GM19023 (cell line): Measurements from ENCODE around the gene FUT6.

Experiments used
- ATAC-seq: cut with Tn5 transposase; IDR thresholded peaks from one replicate; pipeline ENCODE4 v1.9.1; 2021; ENCODE audit warnings: mild to moderate bottlenecking, moderate library complexity; ENCODE audit not compliant: unreplicated experiment

FUT6 gene

DNA sequence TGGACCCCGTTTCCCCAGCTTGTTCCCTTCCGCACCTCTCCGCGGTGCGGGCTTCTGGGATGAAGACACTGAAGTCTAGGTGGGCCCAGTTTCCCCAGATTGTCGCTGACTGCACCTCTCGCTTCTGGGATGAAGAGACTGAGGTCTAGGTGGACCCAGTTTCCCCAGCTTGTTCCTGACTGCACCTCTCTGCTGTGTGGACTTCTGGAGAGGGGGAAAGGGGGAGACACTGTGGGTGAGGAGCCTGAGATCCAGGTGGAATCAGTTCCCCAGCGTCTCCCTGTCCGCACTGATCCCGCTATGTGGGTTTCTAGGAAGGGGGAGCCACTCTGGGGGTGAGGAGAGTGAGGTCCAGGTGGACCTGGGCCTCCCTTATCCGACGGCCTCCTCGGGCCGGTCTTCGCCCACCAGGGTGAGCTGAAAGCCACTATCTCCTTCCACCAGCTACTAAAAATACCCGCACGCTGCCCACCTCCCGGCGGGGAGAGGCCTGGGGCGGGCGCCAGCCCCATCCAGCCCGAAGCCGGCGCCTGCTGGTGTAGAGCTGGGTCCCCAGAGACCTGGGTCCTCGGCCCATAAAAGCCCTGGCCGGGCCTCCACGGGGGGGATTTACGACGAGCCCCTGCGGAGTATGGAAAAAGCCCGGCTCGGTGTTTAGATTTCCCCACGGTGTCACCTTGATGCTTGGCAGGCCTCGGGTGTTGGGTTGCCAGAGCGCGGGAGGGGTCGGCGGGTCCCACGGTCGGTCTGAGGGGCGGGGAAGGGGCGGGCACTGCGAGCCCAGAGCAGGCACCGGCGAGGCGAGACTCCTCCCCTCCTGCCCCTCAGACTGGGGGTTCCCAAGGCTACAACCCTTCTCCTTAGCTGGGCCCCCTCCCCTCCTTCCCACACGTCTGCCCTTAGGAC is 10.6 kb downstream of the FUT6 start:
- ATAC-seq: no peak

DNA sequence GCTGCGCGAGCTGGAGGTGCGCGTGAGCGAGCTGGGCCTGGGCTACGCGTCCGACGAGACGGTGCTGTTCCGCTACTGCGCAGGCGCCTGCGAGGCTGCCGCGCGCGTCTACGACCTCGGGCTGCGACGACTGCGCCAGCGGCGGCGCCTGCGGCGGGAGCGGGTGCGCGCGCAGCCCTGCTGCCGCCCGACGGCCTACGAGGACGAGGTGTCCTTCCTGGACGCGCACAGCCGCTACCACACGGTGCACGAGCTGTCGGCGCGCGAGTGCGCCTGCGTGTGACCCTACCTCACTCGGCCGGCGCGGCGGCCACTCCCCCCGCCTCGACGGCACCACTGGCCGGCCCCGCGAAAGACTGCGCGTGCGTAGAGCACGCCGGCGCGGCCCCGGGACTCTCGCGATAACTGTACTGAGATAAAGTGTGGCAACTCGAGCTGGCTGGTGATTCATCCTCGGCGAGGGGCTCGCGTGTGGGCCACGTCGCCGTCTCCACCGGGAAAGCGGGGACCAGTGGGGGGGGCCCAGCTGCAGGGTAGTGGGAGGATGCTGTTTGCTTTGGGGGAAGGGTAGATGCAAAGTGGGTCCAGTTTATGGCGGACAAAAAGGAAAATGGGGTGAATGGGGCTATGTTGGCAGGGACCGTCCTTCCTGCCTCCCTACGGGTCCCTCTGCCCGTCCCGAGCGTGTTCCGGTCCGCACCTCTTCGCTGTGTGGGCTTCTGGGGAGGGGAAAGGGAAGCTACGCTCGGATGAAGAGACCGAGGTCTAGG is 11.4 kb downstream of the FUT6 start:
- ATAC-seq: peak; percentile 69

DNA sequence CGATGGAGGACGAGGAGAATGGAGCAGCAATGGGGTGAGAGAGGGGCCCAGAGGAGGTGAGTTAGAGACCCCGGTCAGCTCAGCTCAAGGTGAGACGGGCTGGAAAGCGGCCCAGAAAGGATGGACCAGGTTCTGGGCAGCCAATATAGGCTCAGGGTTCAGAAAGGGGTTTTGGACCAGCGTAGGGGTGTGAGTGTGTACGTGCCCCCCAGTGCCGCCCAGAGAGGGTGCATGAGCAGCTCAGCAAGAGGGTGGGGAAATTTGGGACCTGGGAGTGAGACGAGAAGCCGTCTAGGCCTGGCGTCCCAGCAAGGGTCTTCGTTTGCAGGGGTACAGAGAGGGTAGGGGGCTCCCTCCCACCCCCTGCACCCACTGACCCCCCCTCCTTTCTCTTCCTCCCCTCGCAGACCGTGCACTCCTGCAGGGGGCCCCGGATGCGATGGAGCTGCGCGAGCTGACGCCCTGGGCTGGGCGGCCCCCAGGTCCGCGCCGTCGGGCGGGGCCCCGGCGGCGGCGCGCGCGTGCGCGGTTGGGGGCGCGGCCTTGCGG is 12.1 kb downstream of the FUT6 start:
- ATAC-seq: no peak

DNA sequence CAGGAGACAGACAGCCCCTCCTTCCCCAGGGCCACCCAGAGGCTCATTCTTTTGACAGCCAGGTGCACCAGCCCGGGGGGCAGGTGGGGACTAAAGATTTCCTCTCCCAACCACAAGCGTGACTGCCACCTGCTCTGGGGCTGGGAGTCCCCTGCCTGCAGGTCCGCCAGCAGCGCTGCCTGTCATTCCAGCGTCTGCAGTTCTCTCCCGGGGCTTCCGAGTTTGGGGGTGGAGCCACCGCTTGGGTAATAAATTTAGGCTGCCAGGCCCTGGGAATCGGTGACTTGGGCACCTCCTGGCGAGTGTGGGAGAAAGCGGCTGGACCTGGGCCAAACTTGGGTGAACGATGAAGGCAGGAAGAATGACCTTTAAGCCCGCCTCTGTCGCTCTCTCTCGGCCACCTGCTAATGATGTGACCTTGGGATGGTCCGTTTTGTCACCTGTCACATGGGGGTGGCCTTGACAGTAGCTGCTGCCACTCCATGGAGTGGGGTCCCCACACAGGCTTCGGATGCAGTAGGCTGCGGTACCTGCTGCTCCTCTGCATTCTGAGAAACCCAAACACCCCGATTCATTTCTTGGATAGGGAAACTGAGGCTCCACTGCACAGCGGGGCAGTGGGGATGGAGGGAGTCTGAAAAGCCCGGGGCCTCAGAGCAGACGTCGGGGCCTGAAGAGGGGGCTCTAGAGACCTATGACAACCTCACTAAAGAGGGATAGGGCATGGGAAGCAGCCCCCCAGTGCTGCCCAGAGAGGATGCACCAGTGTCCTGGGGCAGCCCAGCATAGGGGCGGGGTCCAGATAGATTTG is 12.8 kb downstream of the FUT6 start:
- no peak for ATAC-seq

DNA sequence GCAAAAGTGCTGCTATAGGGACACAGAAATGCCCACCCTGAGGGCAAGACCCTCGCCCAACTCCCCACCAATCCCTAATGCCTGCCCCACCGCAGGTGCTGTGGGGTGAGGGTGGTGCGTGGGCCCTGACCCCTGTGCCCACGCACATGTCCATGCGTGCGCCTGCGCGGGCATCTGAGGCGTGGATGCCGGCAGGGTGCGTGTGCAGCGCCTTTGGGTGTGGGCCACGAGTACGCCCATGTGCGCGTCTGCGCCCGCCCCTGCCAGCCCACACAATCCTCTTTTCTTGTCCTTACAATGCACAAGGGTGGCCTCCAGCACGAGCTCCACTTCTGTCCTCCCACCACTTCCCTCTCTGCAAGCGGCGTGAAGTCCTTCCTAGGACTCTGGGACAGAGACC is 14.3 kb downstream of the FUT6 start:
- no peak for ATAC-seq

DNA sequence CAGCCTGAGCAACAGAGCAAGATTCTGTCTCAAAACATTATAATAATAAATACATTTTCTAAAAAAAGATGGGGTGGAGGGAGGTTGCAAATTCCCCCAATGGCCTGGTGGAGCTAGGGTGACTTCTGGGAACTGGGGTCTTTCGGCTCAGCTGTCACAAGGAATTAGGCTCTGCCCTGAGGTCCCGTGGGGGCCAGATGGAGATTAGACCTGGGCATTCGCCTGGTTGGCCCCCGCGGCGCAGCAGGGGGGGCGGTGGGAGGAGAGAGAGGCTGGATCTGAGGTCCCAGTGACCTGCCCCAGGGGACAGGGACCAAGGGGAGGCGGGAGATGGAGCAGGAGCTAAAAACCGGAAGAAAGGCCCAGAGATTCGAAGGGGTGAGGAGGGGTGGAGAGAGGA is 14.8 kb downstream of the FUT6 start:
- ATAC-seq: no peak

DNA sequence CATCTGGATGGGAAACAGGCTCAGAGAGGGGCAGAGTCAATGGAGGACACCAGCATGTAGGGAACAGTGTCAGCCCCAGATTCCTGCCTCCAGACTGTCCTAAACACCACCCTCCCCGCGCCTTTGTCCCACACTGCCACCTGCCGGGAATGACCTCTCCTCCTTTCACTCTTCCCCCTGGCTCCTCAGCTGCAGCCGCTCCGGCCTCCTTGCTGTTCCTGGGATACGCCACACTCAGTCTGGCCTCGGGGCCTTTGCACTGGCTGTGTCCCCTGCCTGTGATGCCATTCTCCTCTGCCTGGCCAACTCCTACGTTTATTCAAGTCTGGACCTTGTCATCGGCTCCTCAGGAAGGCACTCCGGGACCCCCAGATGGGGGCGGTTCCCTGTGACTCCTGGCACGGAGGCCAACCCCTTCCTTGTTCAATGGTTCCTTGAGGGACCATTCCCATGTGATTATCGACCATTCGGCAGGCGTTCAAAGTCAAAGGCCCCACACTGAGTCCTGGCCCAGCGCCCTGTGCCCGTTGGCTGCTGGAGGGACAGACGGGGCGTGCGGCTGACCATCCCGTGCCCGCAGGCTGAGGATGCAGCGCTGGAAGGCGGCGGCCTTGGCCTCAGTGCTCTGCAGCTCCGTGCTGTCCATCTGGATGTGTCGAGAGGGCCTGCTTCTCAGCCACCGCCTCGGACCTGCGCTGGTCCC is 15.8 kb downstream of the FUT6 start:
- ATAC-seq: no peak

DNA sequence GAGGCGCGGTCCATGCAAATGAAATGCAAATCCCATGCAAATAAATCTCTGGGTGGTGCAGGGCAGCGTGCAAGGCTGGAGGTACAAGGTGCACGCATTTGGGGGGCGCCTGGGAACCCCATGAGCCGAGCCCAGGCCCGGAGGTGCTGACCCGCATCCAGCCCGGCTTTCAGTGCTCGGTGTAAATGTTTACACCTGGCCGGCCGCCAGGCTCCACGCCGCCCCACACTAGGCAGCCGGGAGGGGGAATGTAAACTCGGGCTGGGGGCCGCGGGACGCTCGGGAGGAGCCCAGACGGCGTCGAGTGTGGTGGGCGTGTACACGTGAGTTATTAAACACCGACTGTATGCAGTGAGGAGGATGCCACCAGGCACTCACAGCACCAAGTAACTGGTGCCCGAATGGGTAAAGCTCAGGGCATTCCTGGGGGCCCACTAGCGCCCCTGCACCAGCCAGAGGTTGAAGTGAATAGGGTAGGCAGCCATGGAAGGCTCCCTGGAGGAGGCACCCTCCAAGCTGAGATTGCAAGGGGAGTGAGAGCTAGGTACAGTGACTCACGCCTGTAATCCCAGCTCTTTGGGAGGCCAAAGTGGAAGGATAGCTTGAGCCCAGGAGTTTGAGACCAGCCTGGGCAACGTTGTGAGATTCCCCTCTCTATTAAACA is 17.2 kb downstream of the FUT6 start:
- no peak for ATAC-seq

DNA sequence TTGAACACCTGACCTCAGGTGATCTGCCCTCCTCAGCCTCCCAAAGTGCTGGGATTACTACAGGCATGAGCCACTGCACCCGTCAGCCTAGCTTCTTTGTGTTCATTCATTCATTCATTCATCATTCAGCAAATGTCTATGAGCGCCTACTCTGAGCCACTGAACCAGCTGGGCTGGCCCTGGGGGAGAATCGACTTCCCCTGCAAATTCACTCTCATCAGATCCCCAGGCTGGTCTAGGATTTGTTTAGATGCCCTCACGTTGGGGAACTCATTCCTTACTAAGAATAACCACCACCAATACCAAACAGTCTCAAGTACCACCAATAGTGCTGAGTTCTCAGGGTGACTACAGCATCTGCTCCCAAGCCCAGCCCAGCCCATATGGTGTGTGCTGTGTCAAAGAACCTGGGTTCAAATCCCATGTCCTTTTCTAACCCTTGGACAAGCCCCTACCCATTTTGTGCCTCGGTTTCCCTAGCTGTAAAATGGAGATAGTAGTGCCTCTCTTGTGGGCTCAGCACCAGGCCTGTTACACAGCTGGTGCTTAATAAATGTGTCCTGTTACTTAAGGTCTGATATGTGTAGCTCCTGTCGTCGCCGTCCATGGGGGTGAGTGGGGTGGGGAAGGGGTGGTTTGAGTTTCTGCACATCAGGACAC is 17.9 kb downstream of the FUT6 start:
- ATAC-seq: no peak

DNA sequence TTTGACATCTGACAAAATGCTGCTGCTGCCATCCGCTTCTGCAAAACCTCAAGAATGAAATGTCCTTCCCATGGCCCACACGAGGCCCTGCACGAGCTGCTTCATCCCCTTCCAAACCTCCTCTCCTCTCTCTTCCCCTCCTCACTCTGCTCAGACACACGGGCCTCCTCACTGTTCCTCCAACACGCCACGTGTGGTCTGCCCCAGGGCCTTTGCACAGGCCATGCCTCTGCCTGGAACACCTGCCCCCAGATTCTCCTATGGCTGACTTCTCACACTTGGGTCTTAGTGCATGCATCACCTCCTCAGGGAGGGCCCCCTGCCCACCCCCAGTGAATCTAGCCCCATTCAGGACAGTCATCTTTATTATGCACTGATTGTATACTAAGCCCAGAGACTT is 18.7 kb downstream of the FUT6 start:
- ATAC-seq: no peak

DNA sequence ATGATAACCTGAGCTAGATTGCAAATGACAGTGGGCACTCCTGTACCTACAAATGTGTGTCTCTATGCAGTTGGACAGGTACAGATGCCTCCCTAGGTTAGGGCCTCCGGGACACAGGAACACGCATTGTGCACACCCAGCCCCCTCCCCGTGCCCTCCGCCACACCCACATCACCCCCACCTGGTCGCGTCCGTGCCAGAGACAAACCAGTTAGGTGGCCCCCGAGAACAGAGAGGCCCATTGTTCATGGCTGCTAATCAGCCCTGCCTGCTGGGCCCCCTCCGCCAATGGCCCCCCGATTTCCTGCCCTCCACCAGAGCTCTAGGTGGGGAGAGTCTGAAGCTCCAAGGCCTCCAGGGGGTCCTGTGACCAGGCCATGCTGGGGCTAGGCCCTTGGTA is 20.9 kb downstream of the FUT6 start:
- ATAC-seq: no peak

DNA sequence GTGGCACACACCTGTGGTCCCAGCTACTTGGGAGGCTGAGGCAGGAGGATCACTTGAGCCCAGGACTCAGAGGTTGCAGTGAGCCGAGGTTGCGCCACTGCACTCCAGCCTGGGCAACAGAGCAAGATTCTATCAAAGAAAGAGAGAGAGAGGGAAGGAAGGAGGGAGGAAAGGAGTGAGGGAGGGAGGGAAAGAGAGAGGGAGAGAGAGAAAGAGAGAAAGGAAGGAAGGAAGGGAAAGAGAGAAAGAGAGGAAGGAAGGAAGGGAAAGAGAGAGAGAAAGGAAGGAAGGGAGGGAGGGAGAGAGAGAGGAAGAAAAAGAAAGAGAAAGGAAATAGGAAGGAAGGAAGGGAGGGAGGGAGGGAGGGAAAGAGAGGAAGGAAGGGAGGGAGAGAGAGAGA is 22.3 kb downstream of the FUT6 start:
- ATAC-seq: no peak

DNA sequence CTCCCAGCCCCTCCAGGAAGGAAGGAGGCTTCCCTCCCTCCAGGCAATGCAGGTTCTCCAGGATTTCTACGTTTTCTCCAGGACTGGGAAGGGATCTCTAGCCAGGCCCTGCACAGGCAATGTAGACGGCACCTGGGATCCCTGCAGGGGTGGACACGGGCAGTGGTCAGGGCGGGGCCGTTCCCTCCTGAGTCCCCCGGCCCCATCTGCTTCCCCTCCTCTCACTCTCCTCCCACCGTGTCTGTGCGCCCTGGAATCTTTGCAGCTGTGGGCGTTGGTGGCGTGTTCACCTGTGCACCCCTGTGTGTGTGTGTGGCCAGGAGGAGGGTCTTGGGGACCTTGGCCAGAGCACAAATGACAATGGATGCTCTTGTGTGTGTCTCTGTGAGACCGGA is 24.7 kb downstream of the FUT6 start:
- no peak for ATAC-seq

DNA sequence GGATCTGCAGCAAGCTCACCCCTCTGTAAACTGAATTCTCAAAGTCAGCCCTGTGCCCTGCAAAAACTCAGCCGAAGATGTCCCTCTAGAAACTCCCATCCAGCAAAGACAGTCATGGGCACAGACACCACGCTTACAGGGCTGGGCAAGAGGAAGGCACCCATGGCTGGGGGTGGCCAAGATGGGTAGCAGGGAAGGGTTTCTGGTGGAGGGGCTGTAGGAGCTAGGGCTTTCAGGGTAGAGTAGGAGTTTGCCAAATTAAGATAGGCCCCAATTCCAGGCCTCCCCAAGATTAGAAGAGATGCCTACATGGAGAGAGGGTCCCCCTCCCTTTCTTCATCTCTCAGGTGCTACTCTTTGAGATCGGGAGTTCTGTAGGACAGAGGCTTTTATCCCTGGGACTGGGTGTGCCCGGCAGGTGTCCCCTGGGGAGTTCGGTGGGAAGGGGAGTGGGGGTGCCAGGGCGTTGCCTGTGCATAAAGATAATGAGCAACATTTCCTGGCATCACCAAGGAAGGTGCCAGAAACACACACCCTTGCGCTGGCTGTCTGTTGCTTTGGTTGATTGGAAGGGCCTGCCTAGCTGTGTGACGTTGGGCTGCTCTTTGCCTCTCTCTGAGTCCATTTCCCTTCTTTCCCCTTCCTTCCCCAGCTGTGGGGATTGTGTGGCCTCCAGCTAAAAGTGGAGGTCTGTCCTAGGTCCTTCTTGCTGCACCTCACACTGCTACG is 25.2 kb downstream of the FUT6 start:
- ATAC-seq: no peak

DNA sequence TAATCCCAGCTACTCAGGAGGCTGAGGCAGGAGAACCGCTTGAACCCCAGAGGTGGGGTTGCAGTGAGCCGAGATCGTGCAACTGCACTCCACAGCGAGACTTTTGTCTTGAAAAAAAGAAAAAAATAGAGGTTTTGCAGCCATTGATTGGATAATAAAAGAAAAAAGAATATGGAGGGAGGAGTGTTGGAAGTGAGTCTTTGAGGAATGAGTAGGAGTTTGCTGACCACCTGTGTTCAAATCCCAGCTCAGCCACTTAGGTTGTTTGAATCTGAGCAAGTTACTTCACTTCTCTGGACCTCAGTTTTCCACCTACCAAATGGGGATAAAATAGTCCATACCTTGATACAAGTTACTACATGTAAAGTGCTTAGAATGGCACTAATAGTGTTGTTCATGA is 28.4 kb downstream of the FUT6 start:
- no peak for ATAC-seq

DNA sequence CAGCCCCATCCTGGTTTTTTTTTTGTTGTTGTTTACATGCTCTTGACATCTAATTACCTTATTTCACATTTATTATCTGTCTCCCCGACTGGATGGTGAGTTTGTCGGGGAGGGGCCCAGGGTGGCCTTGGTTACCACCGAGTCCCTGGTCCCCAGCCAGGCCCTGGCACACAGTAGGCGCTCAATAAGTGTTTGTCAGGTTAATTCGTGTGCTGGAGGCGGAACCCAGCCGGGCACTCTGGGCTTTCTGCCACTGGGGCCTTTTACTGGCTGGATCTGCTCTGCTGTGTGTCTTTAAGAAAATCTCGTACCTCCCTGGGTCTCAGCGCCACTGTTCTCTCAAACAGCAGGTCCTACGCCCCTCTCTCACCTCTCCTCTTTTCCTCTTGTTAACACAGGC is 30.0 kb downstream of the FUT6 start:
- no peak for ATAC-seq

DNA sequence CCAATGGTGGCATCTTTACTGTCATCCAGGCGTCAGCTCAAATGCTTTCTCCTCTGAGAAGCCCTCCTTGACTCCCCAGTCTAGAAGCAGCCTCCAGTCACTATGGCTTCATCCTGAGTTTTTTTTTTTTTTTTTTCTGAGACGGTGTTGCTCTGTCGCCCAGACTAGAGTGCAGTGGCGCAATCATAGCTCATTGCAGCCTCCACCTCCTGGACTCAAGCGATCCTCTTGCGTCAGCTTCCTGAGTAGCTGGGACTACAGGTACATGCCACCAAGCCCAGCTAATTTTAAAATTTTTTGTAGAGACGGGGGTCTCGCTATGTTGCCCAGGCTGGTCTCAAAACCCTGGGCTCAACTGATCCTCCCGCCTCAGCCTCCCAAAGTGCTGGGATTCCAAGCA is 30.4 kb downstream of the FUT6 start:
- no peak for ATAC-seq

DNA sequence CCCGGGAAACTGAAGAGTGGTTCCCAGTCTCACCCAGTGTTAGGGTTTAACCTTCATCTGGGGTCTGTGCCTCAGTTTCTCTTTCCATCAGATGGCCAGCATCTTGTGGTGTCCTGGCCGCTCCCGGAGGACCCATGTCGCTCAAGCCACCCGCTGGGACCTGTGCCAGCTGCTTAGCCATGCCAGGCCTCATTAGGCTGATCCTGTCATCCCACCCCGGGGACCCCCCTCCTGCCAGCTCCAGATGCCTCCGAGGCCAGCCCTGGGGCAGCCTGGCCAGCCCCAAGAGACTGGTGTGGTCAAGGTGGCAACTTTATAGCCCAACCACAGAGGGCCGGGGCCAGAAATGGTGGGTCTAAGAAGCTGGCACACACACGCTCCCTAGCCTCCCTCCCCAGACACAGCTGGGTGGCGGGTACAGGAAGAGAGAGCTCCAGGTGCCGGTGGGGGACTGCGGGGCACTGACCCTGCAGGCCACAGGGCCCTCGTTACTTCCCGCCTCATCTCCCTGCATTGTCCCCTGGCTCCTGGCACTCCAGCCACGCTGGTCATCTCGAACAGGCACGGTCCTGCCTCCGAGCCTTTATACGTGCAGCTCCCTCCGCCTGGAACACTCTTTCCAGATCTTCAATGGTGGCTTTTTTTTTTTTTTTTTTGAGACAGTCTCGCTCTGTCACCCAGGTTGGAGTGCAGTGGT is 31.2 kb downstream of the FUT6 start:
- ATAC-seq: no peak
